ENCODE measurements around the gene COQ10A.
"Not testable (repeated sequence)": the region's sequence is repeated elsewhere in the genome, so short reads cannot be mapped to it uniquely, and the experiment has no call there.

The COQ10A gene

GRCh38 chr12:56278905-56279304 lies 12.2 kb downstream of the COQ10A start:
- no peak for DNase-seq (ENCODE audit: low read depth in 2 of 2)

DNA sequence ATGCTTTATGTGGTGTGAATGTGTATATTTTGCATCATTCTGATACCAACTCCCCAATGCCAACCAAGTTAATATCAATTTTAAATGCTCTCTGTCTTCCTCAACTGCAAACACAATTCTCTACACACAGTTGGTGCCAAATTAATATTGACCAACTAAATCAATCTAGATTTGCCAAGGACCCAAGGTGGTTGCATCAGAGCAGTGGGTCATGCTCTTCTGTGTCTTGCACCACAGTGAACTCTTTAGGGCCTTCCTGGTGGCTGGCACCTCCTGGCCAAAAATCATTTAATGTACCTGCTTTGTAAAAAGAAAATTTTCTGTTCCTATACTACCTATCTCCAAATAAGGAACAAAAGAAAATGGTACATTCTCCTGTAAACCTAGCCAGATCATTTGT lies 14.1 kb downstream of the COQ10A start:
- no peak for DNase-seq (ENCODE audit: low read depth in 2 of 2)

GRCh38 chr12:56282030-56282429 lies 15.3 kb downstream of the COQ10A start:
- DNase-seq (ENCODE audit: low read depth in 2 of 2): no peak

- DNase-seq (ENCODE audit: low read depth in 2 of 2): no peak
These were observed 15.8 kb downstream of the COQ10A start for GRCh38 chr12:56282579-56282978.

DNA sequence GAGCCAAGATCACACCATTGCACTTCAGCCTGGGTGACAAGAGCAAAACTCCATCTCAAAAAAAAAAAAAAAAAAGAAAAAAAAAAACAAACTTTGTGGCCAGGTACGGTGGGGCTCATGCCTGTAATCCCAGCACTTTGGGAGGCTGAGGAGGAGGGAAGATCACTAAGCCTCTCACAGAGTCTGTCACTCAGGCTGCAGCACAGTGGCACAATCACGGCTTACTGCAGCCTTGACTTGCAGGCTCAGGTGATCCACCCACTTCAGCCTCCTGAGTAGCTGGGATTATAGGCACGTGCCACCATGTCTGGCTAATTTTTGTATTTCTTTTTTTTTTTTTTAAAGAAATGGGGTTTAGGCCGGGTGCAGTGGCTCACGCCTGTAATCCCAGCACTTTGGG lies 17.5 kb downstream of the COQ10A start:
- DNase-seq (ENCODE audit: low read depth in 2 of 2): not testable (repeated sequence)

- no peak for DNase-seq (ENCODE audit: low read depth in 2 of 2)
These were observed 19.5 kb downstream of the COQ10A start for GRCh38 chr12:56286044-56286830.

DNA sequence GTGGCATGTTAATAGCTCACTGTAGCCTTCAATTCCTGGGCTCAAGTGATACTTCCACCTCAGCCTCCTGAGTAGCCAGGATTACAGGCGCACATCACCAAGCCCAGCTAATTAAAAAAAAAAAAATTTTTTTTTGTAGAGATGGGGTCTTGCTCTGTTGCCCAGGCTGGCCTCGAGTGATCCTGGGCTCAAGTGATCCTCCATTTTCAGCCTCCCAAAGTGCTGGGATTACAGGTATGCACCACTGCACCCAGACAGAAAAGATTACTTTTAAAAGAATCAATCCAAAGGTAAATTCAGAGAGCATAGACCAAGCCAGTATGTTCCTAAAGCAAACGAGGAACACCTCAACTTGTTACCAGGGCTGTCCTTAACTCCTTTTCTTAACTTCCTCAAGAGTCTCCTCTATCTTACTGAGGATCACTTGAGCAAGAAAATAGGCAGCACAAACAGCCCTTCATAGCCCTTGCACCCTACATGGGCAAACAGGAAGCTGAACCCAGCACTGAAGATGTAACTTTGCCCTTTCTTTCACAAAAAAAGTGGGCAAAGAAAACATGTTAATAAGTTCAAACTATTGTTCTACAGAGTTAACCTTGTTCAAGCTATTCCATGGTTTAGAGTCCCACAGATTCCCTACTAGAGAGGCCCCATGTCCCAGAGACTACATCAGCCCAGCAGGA lies 22.1 kb downstream of the COQ10A start:
- DNase-seq (ENCODE audit: low read depth in 2 of 2): no peak

DNA sequence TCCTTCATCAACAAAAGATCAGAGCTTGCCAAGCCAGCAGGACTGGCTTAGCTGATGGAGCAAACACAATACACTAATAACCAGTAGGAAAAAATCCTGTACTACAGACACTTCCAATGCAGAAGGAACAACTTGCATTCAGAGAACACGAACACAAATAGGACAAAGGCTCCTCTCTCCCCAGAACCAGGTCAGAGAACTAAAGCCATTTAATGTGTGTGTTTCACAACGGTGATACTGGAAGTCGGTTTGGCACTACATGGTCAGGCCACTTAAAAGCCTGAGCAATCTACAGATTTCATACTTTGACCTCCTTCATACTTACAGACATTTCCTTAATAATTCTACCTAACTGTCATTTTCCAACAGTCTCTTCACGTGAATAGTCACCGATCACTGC lies 27.1 kb downstream of the COQ10A start:
- no peak for DNase-seq (ENCODE audit: low read depth in 2 of 2)

DNA sequence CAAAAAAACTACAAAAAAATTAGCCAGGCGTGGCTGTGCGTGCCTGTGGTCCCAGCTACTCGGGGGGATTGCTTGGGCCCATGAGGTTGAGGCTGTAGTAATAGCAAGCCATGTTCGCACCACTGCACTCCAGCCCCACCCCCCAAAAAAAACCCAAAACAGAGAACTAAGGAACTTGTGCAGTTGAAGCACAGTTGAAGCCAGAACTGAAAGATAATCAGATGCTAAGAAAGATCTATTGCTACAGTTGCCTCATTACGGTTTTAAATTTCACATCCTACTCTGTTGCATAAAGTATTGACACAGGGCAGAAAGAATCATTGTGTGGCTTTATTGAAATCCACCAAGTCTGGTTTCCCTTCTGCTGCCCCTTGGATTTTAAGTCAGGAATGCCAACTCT lies 29.6 kb downstream of the COQ10A start:
- DNase-seq (ENCODE audit: low read depth in 2 of 2): no peak

DNA sequence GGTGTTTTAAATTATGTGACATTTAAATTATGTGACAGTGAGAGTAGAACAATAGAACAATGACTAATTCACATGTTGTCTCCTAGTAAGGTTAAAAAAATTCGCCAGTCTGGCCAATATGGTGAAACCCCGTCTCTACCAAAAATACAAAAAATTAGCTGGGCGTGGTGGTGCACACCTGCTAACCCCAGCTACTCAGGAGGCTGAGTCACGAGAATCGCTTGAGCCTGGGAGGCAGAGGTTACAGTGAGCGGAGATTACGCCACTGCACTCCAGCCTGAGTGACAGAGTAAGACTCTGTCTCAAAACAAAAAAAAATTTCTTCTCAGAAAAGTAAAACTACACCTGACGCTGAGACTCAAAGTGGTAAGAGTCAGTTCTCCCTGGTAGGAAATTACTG lies 30.7 kb downstream of the COQ10A start:
- no peak for DNase-seq (ENCODE audit: low read depth in 2 of 2)

GRCh38 chr12:56298828-56299227 lies 32.1 kb downstream of the COQ10A start:
- no peak for DNase-seq (ENCODE audit: low read depth in 2 of 2)

- DNase-seq (ENCODE audit: low read depth in 2 of 2): no peak
These were observed 32.6 kb downstream of the COQ10A start for GRCh38 chr12:56299308-56299852.

- peak; percentile 93 to 94 for DNase-seq (ENCODE audit: low read depth in 2 of 2)
These were observed 33.3 kb downstream of the COQ10A start, which contains the start of gene CS for GRCh38 chr12:56299853-56300643. TSS of gene CS (minus strand) at chr12:56300330. CDS start at chr12:56300201, 129 bp downstream.

- peak in 1 of 2 experiments; percentile 13 for DNase-seq (ENCODE audit: low read depth in 2 of 2)
These were observed 34.1 kb downstream of the COQ10A start for GRCh38 chr12:56300644-56301464.

- no peak for DNase-seq (ENCODE audit: low read depth in 2 of 2)
These were observed 37.5 kb downstream of the COQ10A start for GRCh38 chr12:56304276-56304675.

GRCh38 chr12:56304872-56305590 lies 38.3 kb downstream of the COQ10A start:
- DNase-seq (ENCODE audit: low read depth in 2 of 2): no peak

GRCh38 chr12:56307221-56307965 lies 40.7 kb downstream of the COQ10A start:
- DNase-seq (ENCODE audit: low read depth in 2 of 2): no peak

- no peak for DNase-seq (ENCODE audit: low read depth in 2 of 2)
These were observed 42.0 kb downstream of the COQ10A start for GRCh38 chr12:56308714-56309113.

DNA sequence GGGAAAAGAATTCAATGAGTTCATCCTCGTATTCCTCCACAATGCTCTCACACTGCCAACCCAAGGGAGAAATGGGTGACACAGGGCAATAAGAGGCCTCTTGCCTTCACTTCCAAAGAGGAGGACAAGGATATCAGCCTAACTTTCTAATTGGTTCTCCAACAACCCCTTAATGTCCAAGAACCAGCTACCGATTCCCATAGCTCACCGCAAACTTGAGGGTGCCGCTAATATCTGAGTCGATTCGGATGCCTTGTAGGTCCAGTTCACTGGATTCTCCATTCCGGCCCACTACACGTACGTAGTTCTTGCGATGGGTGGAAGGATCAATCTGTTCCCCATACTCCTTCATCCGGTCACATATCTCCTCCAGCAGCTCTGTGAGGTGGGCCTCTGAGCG lies 44.3 kb downstream of the COQ10A start:
- no peak for DNase-seq (ENCODE audit: low read depth in 2 of 2)

DNA sequence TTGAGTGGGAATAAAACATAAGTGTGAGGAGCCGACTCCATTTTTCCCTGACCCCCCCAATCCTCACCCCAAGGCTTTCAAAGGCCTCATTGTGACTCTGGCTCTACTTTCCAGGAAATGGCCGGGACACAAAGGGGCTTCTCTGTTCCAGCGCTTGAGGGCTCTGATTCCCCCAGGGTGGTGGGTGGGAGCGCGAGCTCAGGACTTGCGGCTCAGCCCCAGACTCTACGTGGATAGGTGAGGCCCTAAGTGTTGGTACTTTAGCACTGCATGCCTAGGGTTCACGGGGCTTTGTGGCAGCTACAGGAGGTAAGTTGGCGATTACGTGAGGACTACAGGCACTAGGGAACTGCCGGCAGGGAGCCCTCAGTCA lies 48.5 kb downstream of the COQ10A start:
- no peak for DNase-seq (ENCODE audit: low read depth in 2 of 2)

Measured in fibroblast of skin of left biceps (primary cell).